Uterus (tissue), 2 donors: ENCODE results near the gene NEIL1.

Source experiments
- POLR2A ChIP-seq, 2 donors: fragments of 450-650 bp; IDR thresholded peaks; one replicate each; pipeline ENCODE4 v1.6.1; 2016; ENCODE audit warnings: antibody characterized with exemption in 2 of 2, mild to moderate bottlenecking in 1 of 2, moderate library complexity in 1 of 2
- TF ChIP-seq, protein P1 (sequence below), 4 experiments: fragments of 200-600 bp in 2 of 4; fragments of 450-650 bp in 2 of 4; sonication (generic) in 2 of 4; IDR thresholded peaks; one replicate each; pipeline ENCODE4 v1.5.1; 2016 to 2019; ENCODE audit warnings: antibody characterized with exemption in 4 of 4, mild to moderate bottlenecking in 2 of 4, moderate library complexity in 1 of 4

GRCh38 chr15:75363786-75364185 lies 16.9 kb downstream of the NEIL1 start:
- TF ChIP-seq, protein P1, sequence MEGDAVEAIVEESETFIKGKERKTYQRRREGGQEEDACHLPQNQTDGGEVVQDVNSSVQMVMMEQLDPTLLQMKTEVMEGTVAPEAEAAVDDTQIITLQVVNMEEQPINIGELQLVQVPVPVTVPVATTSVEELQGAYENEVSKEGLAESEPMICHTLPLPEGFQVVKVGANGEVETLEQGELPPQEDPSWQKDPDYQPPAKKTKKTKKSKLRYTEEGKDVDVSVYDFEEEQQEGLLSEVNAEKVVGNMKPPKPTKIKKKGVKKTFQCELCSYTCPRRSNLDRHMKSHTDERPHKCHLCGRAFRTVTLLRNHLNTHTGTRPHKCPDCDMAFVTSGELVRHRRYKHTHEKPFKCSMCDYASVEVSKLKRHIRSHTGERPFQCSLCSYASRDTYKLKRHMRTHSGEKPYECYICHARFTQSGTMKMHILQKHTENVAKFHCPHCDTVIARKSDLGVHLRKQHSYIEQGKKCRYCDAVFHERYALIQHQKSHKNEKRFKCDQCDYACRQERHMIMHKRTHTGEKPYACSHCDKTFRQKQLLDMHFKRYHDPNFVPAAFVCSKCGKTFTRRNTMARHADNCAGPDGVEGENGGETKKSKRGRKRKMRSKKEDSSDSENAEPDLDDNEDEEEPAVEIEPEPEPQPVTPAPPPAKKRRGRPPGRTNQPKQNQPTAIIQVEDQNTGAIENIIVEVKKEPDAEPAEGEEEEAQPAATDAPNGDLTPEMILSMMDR (IDR thresholded peaks at IDR 0.05): no peak
- no peak for TF ChIP-seq POLR2A (IDR thresholded peaks at IDR 0.05)
